GM19397 (cell line): ENCODE data around the gene ZNF683.

Experiments used
- ATAC-seq: cut with Tn5 transposase; IDR thresholded peaks from one replicate; pipeline ENCODE4 v1.9.1; 2021; ENCODE audit warnings: mild to moderate bottlenecking, moderate library complexity; ENCODE audit not compliant: unreplicated experiment

Gene ZNF683

DNA sequence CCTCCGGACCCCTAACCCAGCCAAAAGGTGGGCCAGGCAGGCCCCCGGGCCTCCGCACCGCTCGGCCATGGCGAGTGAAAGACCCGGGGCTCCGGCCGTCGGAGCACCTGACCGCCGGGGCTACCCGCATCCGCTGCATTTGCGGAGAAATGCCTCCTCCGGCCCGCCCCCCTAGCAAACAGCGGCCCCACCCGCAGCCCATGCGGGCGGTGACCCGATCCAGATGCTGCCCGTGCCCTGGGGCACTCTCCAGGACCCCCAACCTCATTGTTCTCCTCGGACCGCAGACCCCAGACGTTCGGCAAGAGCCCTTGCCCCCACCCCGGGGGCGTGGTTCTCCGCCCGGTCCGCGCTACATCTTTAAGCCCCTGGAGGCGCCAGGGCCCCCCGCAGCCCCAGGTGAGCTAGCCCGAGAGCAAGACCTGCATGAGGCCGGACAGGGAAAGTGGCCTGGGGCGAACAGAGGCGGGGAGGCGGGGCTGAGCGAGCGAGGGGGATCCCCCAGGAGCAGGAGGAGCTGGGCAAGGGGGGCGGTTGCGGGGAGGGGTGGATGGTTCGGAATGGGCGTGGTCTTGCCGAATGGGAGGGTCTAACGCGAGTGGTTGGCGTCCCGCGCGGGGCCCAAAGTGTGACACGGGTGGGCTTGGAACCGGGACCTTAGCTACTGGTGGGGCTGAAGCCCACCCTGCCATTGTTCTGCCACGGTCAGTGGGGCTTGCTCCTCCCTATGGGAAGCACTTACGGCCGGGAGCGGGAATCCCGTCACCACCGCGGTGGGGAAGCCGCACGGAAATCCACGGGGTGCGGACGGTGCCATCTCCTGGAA lies 12.4 kb downstream of the ZNF683 start:
- no peak for ATAC-seq

DNA sequence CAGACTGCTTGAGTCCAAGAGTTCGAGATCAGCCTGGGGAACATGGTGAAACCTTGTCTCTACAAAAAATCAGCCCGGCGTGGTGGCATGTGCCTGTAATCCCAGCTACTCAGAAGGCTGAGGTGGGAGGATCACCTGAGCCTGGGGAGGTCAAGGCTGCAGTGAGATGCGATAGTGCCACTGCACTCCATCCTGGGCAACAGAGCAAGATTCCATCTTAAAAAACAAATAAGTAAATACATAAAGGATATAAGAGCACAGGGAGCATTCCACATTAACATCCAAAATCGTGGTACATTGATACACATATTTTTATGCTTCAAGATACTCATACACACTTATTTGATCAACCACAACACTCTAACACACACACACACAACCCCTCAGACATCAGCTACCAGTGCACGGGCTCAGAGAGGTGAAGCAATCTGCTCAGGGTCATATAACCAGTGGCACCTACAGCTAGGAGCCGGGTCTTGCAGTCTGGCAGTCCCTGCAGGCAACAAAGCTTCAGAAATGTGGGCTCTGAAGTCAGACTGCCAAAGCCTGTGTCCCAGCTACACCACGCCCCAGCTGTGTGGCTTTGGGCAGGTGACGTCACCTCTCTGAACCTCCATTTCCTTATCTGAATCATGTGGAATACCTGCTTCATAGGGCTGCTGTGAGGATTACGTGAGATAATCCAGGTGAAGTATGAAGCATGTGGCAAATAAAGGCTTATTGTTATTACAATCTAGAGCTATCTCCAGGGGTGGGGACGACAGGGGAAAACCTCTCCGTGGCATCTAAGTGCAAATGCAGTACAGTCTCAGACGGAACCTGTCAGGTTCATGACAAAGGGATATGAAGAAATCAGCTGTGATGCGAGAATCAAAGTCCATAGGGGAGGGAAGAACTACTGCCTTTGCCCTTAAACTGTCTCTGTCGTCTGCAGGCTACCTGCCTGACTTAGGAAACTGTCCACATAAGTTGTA lies 13.9 kb downstream of the ZNF683 start:
- no peak for ATAC-seq

DNA sequence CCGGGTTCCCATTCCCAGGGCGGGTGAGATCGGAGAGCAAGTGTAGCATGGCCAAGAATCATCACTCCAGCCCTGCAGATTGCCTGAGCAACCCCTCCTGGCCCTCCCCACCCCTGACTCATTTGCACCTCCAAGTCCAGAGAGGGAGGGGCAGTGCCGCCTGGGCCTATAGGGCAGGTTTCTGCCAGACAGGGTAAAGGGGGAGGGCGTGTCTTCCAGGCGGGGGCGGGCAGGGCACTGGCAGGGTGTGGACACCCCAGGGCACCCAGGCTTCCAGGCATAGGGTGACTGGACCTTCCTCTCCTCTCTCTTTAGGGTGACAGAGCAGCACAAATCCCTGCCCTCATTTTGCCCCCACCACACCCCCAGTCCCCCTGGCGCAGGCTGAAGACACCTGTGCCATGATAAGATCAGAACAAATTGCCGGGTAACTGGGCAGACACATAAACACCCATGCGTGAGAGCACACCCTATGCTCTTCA lies 15.4 kb downstream of the ZNF683 start:
- ATAC-seq: no peak

DNA sequence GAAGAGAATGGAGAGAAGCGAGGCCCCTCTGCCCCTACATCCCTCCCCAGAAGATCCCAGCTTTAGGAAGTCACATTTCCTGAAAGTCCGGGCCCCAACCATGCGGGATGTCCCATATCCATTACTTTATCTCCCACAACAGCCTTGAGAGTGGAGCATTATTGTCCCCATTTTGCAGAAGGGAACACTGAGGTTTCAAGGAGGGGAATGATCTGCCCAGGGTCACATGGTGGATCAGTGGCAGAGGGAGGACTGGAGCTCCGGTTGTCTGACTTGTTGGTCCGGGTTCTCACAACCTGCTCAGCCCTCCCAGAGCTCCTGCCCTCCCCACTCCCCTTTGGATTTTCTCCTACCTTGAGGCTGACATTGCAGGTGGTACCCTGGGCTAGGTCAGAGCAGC lies 16.4 kb downstream of the ZNF683 start:
- no peak for ATAC-seq

DNA sequence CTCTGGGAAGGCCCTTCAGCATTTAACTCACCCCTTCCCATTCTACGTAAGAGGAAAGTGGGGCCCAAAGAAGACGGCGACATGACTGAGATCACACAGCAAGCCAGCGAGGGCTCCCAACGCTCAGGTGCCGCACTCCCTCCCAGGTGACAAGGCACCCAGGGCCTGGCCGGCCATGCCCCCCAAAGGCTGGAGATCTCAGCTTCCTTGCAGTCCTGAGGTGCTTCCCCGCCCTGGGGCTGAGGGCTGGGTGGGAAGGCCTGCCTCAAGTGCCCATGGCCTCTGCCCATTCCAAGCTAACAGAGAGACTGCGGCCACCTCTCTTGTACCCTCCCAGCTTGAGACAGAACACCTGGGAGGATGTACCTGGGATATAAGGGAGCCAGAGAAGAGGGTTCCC lies 17.6 kb downstream of the ZNF683 start:
- no peak for ATAC-seq

DNA sequence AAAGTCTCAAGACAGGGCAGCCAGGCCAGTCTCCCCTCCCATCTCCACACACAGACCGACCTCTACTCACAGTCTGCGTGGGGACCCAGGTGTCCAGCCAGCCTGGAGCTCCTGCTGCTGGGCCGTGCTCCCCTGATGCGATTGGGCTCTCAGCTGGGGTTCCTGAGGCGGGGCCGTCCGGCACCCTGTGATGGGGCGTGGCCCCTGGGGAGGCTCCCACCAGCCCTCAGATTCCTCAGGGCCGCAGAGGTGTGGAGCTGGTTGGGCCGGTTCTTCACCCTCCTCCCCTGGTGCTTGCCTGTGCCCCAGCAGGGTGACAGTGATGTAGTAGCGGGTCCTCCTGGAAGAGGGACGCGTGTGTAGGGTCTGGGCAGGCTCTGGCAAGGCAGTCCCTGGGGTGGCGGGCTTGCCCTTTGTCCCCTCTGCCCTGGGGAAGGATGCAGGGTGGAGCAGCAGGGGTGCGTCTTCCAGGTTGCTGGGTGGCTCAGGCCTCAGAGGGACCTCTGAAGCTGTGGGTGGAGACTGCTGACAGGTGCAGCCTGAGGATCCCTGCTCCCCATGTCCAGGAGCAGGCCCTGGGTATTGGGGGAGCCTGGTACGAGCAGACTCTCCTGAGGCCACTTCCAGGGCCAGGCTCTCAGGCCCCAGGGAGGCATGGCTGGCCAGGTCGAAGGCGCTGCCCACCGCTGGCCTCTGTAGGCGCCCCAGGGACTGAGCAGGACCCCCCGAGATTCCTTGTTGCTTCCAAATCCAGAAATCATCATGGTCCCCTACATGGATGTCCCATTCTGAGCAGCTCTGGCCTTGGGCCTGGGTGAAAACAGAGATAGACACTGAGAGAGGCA lies 18.4 kb downstream of the ZNF683 start, which contains the start of gene CRYBG2:
CRYBG2 (minus strand) TSS at position 155 of the 845 bp plus-strand sequence. CDS start 7,473 bp downstream, outside the sequence.
- ATAC-seq: no peak

DNA sequence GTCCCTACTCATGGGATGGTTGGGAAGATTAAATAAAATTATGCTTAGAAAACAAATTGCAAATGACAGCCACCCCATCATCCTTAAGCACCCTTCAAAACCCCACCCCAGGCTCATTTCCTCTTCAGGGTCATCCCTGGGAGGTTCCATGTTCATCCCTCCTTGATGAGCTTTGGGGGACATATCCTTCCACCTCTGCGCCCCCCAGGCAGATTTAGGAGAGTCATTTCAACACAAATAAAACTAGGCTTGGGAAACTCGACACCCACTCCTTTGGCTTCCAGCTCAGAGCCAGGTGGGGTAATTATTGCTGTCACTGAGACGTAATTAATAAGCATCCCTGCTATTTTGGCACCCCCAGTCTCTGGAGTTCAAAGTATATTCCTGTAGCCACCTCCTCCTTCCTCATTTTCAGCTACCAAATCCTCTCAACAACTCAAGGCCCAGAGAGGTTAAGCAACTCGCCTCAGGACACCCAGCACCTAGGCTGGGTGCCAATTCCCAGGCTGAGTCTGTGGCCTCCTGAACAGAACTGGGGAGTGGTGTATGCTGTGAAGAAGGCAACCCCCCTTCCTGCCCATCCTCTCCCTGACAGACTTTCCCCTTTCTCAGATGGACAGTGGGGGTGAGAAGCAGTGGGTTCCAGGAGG lies 19.2 kb downstream of the ZNF683 start:
- ATAC-seq: no peak

DNA sequence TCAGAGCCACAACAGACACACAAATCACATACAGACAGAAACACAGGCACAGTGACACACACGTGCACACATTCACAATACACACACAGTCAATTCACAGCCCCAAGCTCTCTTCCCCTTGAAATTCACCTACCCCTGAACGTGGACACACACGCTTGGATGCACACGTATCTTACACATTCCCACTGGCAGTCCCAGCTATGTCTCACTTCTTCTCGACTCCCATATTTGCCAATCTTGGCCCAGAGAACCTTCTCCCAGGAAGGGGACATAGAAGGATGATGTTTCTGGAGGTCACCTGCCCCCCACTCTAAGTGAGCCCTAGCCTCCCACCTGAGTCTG lies 20.2 kb downstream of the ZNF683 start:
- ATAC-seq: no peak

DNA sequence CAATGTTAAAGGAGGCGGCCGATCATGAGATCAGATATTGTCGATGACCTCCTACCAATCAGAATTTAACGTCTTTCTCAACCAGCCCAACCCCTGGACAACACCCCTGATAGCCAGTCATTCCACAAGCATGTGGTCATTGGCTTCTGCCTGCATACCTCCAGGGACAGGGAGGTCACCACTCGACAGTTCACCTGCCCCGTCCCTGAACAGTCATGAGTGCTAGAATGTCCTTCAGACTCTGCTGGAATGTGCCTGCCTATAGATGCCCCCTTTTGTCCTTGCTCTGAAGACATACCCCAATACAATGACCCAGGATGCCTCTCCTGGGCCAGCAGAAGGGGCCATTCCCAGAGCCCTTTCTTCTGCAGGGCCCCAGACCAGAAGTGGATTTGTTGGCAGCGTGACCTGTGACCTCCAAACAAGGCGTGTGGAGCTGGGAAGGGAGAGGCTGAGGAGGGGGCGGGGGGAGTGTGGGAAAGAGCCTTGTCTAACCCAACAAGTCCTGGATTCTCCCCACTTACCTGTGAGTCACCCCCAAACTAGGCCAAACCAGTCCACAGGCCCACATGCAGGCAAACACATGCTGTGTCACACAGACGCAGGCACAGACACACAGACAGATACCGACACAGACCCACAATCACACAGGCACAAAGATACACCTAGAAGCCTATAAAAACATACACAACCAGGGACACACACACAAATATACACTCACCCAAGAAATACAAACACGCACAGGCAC lies 20.8 kb downstream of the ZNF683 start:
- ATAC-seq: no peak

DNA sequence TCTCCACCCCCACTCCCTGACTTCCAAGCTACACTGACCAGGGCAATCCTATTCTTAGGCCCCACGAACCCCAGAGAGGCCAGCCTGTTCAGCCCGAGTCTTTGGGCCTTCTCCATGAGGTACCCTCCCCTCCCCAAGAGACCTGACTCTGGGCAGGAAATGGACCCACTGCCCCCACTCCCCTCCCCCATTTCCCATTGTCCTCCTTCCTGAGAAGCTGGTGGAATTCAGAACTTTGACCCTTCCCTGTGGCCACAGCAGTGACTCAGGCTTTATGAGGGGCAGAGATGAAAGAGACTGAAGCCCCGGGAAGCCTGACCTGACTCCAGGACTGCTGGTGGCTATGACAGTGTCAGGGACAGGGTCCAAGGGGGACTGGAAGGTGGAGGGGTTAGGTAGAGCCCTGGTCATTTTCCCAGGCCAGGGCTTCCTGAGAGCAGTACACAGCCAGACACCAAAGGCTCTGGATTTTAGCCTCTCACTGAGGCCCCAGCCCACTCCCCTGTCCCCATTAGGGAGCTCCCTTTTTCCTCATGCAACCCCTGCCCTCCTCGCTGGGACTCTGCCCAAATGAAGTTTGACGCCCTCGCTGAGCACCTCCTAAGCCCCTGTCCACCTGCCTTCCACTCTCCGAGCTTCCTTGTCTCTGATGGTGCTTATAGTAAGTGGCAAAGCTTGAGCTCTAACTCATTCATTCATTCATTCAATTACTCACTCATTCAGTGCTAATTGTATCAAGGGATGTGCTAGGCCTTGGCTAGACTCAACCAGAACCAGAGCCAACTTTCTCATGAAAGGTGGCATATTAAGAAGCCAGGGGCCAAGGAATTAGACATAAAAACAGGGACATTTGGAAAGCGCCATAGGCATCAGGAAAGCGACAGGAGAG lies 21.6 kb downstream of the ZNF683 start:
- no peak for ATAC-seq

DNA sequence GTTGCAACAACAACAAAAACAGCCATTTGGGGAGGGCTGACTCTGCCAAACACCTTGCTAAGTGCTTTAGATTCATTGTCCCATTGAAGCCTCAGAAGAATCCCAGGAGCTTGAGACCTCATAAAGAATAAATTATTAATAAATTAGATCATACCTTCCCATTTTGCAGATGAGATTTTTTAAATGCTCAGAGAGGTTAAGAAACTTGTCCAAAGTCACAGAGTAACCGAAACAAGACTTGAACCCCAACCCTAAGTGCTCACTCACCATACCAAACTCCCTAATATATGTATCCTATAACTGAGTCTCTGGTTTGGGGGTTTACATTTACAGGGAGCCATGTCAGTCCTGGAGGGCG lies 22.2 kb downstream of the ZNF683 start:
- ATAC-seq: no peak

DNA sequence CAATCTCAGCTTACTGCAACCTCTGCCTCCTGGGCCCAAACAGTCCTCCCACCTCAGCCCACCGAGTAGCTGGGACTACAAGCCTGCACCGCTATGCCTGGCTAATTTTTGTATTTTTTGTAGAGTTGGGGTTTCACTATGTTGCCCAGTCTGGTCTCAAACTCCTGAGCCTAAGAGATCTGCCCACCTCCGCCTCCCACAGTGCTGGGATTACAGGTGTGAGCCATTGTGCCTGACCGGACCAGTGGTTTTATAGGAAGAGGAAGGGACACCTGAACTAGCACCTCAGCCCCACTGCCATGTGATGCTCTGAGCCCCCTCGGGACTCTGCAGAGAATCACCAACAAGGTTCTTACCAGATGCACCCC lies 22.7 kb downstream of the ZNF683 start:
- no peak for ATAC-seq

DNA sequence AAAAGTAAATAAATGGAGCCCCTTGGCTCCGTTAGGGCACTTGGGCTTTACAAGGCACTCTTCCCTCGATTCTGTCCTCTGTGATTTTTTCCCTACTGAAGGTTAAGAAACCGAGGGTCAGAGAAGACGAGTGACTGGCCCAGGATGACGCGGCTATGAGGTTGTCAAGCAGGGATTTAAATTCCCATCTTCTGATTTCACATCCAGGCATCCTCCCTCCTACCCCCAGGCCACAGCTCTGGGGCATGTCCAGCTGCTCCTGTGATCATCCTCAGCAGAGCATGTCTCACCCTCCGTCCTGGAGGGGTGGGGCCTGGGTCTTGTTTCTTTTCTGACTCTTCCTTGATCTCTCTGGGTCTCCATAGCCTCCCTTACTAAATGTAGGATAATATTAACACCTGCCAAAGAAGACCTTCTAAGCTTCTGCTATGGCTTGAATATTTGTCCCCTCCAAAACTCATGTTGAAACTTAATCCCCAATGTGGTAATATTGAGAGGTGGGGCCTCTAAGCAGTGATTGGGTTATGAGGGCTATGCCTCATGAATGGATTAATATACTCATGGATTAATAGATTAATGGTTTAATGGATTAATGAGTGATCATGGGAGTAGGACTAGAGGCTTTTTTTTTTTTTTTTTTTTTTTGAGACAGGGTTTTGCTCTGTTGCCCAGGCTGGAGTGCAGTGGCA lies 23.2 kb downstream of the ZNF683 start:
- no peak for ATAC-seq

DNA sequence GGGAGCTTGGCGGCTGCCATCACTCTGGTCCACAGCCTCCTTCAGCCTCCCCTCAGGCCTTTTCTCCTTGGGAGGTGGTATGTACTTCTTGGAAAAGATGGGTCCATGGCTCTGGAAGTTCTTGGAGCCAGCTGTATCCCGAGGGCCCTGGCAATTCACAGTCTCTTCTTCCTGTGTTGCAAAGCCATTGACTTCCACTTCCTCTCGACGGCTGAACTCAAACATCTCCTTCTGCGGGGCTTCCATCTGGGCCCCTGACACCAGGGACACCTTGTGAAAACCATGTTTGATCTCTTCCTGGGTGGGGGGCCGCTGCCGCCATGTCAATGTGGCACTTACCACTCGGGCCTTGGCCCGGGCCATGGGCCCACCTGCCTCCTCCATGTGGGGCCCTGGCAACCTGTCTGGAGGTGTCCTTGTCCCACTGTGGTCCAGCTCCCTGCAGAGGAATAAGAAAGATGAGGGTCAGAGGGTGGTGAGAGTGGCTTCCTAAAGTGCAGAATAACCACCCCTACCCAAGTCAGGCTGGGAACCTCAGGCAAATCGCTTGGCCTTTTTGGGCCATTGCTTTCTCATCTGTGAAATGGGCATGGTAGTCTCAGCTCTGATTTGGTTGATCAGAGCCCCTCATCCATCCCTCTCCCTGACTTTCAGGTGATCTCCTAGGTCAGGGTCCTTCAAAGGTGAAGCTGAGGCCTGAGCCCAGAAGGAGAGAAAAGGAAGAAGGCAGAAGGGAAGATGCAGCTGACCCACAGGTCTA lies 26.1 kb downstream of the ZNF683 start:
- ATAC-seq: no peak

DNA sequence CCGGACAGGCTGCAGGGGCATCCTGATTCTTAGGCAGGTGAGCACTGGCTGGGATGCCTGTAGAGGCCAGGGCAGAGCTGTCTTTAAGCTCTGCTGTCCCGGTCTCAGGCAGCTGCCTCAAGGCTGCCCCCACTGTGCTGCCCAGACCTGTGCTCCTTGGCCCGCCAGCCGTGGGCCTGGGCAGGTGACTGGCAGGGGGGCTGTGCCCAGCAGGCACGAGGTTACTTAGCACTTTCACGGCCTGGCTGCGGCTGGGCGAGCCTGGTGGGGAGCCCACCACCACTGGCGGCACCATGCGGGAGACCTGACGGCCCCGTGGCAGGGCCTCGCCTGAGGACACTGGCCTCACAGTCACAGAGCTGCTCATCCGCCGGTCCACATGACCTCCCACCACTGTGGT lies 26.8 kb downstream of the ZNF683 start:
- no peak for ATAC-seq

DNA sequence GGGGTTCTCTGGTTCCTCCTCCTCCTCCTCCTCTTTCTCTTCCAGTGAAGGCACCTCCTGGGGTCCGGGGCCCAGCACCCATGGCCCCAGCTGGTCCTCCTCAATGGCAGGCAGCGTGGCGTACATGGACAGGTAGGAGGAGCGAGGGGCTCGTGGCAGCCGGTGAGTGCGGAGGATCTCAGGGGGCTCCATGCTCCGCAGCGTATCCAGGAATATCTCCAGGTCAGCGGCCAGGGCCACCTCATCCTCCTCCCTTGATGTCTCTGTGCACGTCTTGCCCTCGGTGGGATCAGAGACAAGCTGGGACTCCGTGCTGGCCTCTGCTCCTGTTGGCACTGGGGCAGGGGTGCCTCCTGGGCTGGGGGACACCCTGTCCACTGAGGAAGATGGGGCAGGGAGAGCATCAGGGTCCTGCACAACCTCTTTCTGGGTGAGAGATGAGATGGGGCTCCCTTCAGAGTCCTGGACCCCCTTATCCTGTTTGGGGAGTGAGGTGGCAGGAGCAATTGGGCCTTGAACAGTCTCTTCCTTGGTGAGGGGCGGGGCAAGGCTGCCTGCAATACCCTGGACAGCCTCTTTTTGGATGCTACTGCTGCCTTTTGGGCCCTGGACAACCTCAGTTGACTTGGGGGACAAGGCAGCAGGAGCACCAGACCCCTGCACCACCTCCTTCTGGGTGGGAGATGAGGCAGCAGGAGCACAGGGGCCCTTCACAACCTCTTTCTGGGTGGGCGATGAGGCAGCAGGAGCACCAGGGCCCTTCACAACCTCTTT lies 28.2 kb downstream of the ZNF683 start:
- ATAC-seq: no peak

DNA sequence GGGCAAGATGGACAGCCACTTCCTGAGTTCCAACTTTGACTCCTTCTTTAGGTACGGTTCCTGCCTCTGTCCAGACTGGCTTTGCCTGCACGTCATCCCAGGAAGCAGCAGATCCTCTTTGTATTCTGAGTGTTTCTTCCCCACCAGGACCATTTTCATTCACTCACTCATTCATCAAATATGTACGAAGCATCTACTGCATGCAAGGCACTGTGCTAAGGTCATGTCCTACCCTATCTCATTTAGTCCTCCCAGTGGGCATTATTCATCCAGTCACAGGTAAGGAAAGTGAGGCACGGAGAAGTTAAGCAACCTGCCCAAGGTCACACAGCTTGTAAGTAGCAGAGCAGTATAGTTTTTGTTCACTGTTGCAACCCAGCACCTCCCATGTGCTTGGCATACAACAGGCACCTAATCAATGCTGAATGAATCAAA lies 32.5 kb downstream of the ZNF683 start:
- no peak for ATAC-seq
